LNCaP clone FGC (cell line): ENCODE results near the gene LYSMD1.
"Not testable (repeated sequence)": the region's sequence is repeated elsewhere in the genome, so short reads cannot be mapped to it uniquely, and the experiment has no call there.

Source experiments
- DNase-seq: peaks from one replicate; pipeline ENCODE4 v3.0.0-alpha.2; 2011; ENCODE audit warnings: low read depth
- H3K4me3 ChIP-seq: 2 replicates; pipeline ENCODE4 v1.5.1; 2011; ENCODE audit warnings: mild to moderate bottlenecking, low read depth, low read length, control low read depth
- CTCF ChIP-seq: IDR thresholded peaks from 2 replicates; pipeline ENCODE4 v1.5.1; 2012; ENCODE audit warnings: mild to moderate bottlenecking; ENCODE audit not compliant: control insufficient read depth, insufficient read depth; ENCODE audit errors: extremely low read depth

Gene LYSMD1

GRCh38 chr1:151198254-151199127 lies 32.8 kb upstream of the LYSMD1 start, which contains the start of gene PIP5K1A:
PIP5K1A (plus strand) TSS chr1:151198552; CDS start chr1:151198997, 445 bp downstream.
- DNase-seq = peak; percentile 97
- peak within 1 kb of the TSS; percentile 87 for H3K4me3 ChIP-seq
- TF ChIP-seq CTCF = no peak

GRCh38 chr1:151197863-151198253 lies 32.2 kb upstream of the LYSMD1 start:
- peak overlapping the region; percentile 87 for H3K4me3 ChIP-seq
- TF ChIP-seq CTCF = no peak

GRCh38 chr1:151196292-151196800 lies 30.6 kb upstream of the LYSMD1 start:
- DNase-seq = peak; percentile 73
- TF ChIP-seq CTCF = peak; percentile 78
- H3K4me3 ChIP-seq = peak overlapping the region; percentile 41

More at GRCh38 chr1:151197863-151198253, 32.2 kb upstream of the LYSMD1 start:
- no peak for DNase-seq

GRCh38 chr1:151194894-151195594 lies 29.3 kb upstream of the LYSMD1 start:
- H3K4me3 ChIP-seq = peak overlapping the region; percentile 41; the same call in 1 of the 2 replicates
- not testable (repeated sequence) for DNase-seq

- DNase-seq = no peak
- TF ChIP-seq CTCF = no peak
- no peak overlapping the region for H3K4me3 ChIP-seq
These were observed 28.2 kb upstream of the LYSMD1 start for GRCh38 chr1:151193856-151194255.

- no peak overlapping the region for H3K4me3 ChIP-seq
- TF ChIP-seq CTCF = no peak
- no peak for DNase-seq
These were observed 27.6 kb upstream of the LYSMD1 start for GRCh38 chr1:151193304-151193703.

- DNase-seq = no peak
- TF ChIP-seq CTCF = no peak
These were observed 26.3 kb upstream of the LYSMD1 start for GRCh38 chr1:151192047-151192446.

More at GRCh38 chr1:151192047-151192446, 26.3 kb upstream of the LYSMD1 start:
- no peak overlapping the region for H3K4me3 ChIP-seq
